DND-41 (cell line): ENCODE data around the gene OR10A5.

Experiments
- EZH2 ChIP-seq: IDR thresholded peaks from 3 replicates; pipeline ENCODE4 v1.6.1; 2012; ENCODE audit warnings: borderline replicate concordance, low read depth, mild to moderate bottlenecking, moderate library complexity, low read length, inconsistent platforms; ENCODE audit not compliant: severe bottlenecking
- TF ChIP-seq, protein P1 (sequence below): IDR thresholded peaks from 2 replicates; pipeline ENCODE4 v1.5.1; 2012; ENCODE audit warnings: borderline replicate concordance, low read length, moderate library complexity, mild to moderate bottlenecking; ENCODE audit not compliant: poor library complexity, severe bottlenecking; ENCODE audit errors: extremely low read depth

DNA sequence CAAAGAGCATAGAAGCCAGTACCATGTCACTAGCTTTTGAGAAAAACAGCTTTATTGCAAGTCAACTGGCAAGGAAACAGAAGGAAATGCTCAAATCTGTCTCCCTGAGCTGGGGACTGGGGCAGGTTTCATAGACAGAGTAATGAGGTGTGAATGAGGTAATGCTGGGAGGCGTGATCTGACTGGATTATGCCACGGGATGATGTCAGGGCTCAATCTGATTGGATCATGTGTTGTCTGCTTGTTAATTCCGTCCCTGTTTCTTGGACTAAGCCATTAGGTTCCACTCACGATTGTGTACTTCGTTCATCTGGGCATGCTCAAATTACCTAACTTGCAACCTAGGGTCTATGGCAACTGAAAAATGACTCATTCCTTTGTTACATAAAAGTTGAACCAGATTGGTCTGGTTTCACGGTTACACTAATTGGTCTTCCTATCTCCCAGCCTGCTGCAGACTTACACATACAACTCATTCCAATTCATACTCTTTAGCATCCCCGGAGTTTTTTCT, 20.2 kb upstream of the OR10A5 start:
- TF ChIP-seq, protein P1, sequence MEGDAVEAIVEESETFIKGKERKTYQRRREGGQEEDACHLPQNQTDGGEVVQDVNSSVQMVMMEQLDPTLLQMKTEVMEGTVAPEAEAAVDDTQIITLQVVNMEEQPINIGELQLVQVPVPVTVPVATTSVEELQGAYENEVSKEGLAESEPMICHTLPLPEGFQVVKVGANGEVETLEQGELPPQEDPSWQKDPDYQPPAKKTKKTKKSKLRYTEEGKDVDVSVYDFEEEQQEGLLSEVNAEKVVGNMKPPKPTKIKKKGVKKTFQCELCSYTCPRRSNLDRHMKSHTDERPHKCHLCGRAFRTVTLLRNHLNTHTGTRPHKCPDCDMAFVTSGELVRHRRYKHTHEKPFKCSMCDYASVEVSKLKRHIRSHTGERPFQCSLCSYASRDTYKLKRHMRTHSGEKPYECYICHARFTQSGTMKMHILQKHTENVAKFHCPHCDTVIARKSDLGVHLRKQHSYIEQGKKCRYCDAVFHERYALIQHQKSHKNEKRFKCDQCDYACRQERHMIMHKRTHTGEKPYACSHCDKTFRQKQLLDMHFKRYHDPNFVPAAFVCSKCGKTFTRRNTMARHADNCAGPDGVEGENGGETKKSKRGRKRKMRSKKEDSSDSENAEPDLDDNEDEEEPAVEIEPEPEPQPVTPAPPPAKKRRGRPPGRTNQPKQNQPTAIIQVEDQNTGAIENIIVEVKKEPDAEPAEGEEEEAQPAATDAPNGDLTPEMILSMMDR, result no peak
- no peak for TF ChIP-seq EZH2
